Neural cell (in vitro differentiated cells): ENCODE results near the gene ELMO1. TPM values are rescaled to one million over a fixed set of nuclear protein-coding genes. Genes with fewer than 3 reads are reported as not detected.

Source experiments
- H2AFZ ChIP-seq: fragments of 200-600, 300-800 bp; sonication (generic), shearing (Covaris generic); 2 replicates; pipeline ENCODE4 v1.6.0; 2014; ENCODE audit warnings: low read depth, mild to moderate bottlenecking, antibody characterized with exemption, low read length, moderate library complexity
- H3F3A ChIP-seq: fragments of 200-600 bp; shearing (Covaris generic); 2 replicates; pipeline ENCODE4 v1.6.1; 2016; ENCODE audit warnings: mild to moderate bottlenecking, moderate library complexity, mixed read lengths, antibody characterized with exemption, low read length; ENCODE audit not compliant: insufficient read depth, poor library complexity, severe bottlenecking
- H3K27ac ChIP-seq: fragments of 200-600, 300-800 bp; sonication (generic), shearing (Covaris generic); 2 replicates; pipeline ENCODE4 v1.5.1; 2014; ENCODE audit warnings: mild to moderate bottlenecking, low read length, moderate library complexity
- H3K27me3 ChIP-seq: fragments of 300-800, 200-600 bp; sonication (generic), shearing (Covaris generic); 2 replicates; pipeline ENCODE4 v1.6.0; 2014; ENCODE audit warnings: mild to moderate bottlenecking, low read depth, low read length, moderate library complexity; ENCODE audit not compliant: insufficient read depth
- H3K36me3 ChIP-seq: fragments of 300-800, 200-600 bp; sonication (generic), shearing (Covaris generic); 2 replicates; pipeline ENCODE4 v1.5.1; 2014; ENCODE audit warnings: mild to moderate bottlenecking, antibody characterized with exemption, low read length, moderate library complexity; ENCODE audit not compliant: insufficient read depth
- H3K4me2 ChIP-seq: fragments of 300-800, 200-600 bp; sonication (generic), shearing (Covaris generic); 2 replicates; pipeline ENCODE4 v1.6.0; 2014; ENCODE audit warnings: mild to moderate bottlenecking, low read length
- H3K4me3 ChIP-seq: fragments of 300-800, 200-600 bp; sonication (generic), shearing (Covaris generic); 2 replicates; pipeline ENCODE4 v1.5.1; 2014; ENCODE audit warnings: mild to moderate bottlenecking, low read length, moderate library complexity
- H3K79me2 ChIP-seq: fragments of 200-600 bp; shearing (Covaris generic); replicated peaks from 2 replicates; pipeline ENCODE4 v1.6.0; 2014; ENCODE audit warnings: mild to moderate bottlenecking, low read length, moderate library complexity; ENCODE audit not compliant: insufficient read depth
- H3K9ac ChIP-seq: fragments of 300-800, 200-600 bp; sonication (generic), shearing (Covaris generic); 2 replicates; pipeline ENCODE4 v1.6.1; 2016; ENCODE audit warnings: mild to moderate bottlenecking, low read length, mixed read lengths
- H3K9me2 ChIP-seq: fragments of 200-600 bp; shearing (Covaris generic); 2 replicates; pipeline ENCODE4 v1.6.1; 2016; ENCODE audit warnings: mild to moderate bottlenecking, low read length, mixed read lengths; ENCODE audit not compliant: insufficient read depth
- H3K9me3 ChIP-seq: fragments of 200-600, 300-800 bp; sonication (generic), shearing (Covaris generic); 2 replicates; pipeline ENCODE4 v1.6.1; 2016; ENCODE audit warnings: mild to moderate bottlenecking, mixed run types, low read length, moderate library complexity, mixed read lengths
- H4K20me1 ChIP-seq: fragments of 200-600 bp; shearing (Covaris generic); 2 replicates; pipeline ENCODE4 v1.6.1; 2016; ENCODE audit warnings: mild to moderate bottlenecking, mixed run types; ENCODE audit not compliant: insufficient read depth
- EP300 ChIP-seq: fragments of 450-650 bp; conservative IDR thresholded peaks from 2 replicates; pipeline ENCODE4 v1.6.1; 2014; ENCODE audit warnings: antibody characterized with exemption, mild to moderate bottlenecking, moderate library complexity; ENCODE audit not compliant: poor library complexity, severe bottlenecking
- EZH2 ChIP-seq: fragments of 200-600, 300-800 bp; shearing (Covaris generic), sonication (generic); IDR thresholded peaks from 2 replicates; pipeline ENCODE4 v1.6.1; 2014; ENCODE audit warnings: antibody characterized with exemption, low read length, borderline replicate concordance, mild to moderate bottlenecking; ENCODE audit not compliant: insufficient read depth, poor library complexity, severe bottlenecking
- MXI1 ChIP-seq: fragments of 450-650 bp; conservative IDR thresholded peaks from 2 replicates; pipeline ENCODE4 v1.6.1; 2014; ENCODE audit warnings: antibody characterized with exemption, mild to moderate bottlenecking; ENCODE audit not compliant: poor library complexity, severe bottlenecking
- POLR2AphosphoS5 ChIP-seq: IDR thresholded peaks from 2 replicates; pipeline ENCODE4 v1.6.1; 2012
- RAD21 ChIP-seq: fragments of 450-650 bp; conservative IDR thresholded peaks from 2 replicates; pipeline ENCODE4 v1.6.1; 2014; ENCODE audit warnings: antibody characterized with exemption, mild to moderate bottlenecking, moderate library complexity
- SMC3 ChIP-seq: fragments of 450-650 bp; conservative IDR thresholded peaks from 2 replicates; pipeline ENCODE4 v1.6.1; 2014; ENCODE audit warnings: antibody characterized with exemption, mild to moderate bottlenecking, moderate library complexity; ENCODE audit not compliant: poor library complexity
- TAF1 ChIP-seq: IDR thresholded peaks from 2 replicates; pipeline ENCODE4 v1.6.1; 2012; ENCODE audit warnings: low read depth
- polyA plus RNA-seq: library from polyadenylated mRNA; depleted of rRNA; stranded (reverse); fragments of >200 nt; gene quantifications from 2 replicates; pipeline ENCODE4 v1.2.3, GENCODE V29; 2014
- TF ChIP-seq, protein P1 (sequence below): IDR thresholded peaks from 2 replicates; pipeline ENCODE4 v1.6.1; 2012; ENCODE audit warnings: borderline replicate concordance
- TF ChIP-seq, protein P2 (sequence below): fragments of 450-650 bp; IDR thresholded peaks from 2 replicates; pipeline ENCODE4 v1.5.1; 2014; ENCODE audit warnings: antibody characterized with exemption, mild to moderate bottlenecking, moderate library complexity; ENCODE audit not compliant: poor library complexity, severe bottlenecking

The ELMO1 gene
- polyA plus RNA-seq, 1 donor from 2014 or later: 12.2 TPM

DNA sequence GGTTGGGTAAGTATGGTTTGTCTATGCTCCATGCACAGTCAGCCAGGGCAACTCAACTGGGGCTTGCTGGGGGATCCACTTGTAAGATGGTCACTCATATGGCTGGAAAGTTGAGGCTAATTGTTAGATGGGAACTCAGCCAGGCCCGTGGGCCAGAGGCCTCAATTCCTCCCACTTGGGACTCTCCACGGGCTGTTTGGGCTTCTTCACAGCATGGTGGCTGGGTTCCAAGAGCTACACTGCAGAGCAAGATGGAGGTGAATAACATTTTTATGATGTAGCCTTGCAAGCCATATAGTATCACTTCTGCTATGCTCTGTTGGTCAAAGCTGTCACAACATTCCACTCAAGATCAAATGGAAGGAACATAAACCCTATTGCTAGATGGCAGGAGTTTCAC is 39.2 kb downstream of the ELMO1 start:
- no peak overlapping the region for H3K9ac ChIP-seq
- no peaks in the 10 kb centered on the region for H4K20me1 ChIP-seq
- no peaks in the 10 kb centered on the region for H3F3A ChIP-seq
- H3K9me3 ChIP-seq: no peaks in the 10 kb centered on the region
- H3K4me3 ChIP-seq: no peak overlapping the region
- H3K36me3 ChIP-seq: no peaks in the 10 kb centered on the region
- no peaks in the 10 kb centered on the region for H3K9me2 ChIP-seq
- H3K27me3 ChIP-seq: no peaks in the 10 kb centered on the region
- H3K4me2 ChIP-seq: no peak overlapping the region
- no peak for TF ChIP-seq EP300
- TF ChIP-seq MXI1: no peak
- TF ChIP-seq TAF1: no peak
- TF ChIP-seq, protein P1, sequence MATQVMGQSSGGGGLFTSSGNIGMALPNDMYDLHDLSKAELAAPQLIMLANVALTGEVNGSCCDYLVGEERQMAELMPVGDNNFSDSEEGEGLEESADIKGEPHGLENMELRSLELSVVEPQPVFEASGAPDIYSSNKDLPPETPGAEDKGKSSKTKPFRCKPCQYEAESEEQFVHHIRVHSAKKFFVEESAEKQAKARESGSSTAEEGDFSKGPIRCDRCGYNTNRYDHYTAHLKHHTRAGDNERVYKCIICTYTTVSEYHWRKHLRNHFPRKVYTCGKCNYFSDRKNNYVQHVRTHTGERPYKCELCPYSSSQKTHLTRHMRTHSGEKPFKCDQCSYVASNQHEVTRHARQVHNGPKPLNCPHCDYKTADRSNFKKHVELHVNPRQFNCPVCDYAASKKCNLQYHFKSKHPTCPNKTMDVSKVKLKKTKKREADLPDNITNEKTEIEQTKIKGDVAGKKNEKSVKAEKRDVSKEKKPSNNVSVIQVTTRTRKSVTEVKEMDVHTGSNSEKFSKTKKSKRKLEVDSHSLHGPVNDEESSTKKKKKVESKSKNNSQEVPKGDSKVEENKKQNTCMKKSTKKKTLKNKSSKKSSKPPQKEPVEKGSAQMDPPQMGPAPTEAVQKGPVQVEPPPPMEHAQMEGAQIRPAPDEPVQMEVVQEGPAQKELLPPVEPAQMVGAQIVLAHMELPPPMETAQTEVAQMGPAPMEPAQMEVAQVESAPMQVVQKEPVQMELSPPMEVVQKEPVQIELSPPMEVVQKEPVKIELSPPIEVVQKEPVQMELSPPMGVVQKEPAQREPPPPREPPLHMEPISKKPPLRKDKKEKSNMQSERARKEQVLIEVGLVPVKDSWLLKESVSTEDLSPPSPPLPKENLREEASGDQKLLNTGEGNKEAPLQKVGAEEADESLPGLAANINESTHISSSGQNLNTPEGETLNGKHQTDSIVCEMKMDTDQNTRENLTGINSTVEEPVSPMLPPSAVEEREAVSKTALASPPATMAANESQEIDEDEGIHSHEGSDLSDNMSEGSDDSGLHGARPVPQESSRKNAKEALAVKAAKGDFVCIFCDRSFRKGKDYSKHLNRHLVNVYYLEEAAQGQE: no peak
- TF ChIP-seq EZH2: no peak
- TF ChIP-seq SMC3: no peak
- TF ChIP-seq POLR2AphosphoS5: no peak
- TF ChIP-seq, protein P2, sequence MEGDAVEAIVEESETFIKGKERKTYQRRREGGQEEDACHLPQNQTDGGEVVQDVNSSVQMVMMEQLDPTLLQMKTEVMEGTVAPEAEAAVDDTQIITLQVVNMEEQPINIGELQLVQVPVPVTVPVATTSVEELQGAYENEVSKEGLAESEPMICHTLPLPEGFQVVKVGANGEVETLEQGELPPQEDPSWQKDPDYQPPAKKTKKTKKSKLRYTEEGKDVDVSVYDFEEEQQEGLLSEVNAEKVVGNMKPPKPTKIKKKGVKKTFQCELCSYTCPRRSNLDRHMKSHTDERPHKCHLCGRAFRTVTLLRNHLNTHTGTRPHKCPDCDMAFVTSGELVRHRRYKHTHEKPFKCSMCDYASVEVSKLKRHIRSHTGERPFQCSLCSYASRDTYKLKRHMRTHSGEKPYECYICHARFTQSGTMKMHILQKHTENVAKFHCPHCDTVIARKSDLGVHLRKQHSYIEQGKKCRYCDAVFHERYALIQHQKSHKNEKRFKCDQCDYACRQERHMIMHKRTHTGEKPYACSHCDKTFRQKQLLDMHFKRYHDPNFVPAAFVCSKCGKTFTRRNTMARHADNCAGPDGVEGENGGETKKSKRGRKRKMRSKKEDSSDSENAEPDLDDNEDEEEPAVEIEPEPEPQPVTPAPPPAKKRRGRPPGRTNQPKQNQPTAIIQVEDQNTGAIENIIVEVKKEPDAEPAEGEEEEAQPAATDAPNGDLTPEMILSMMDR: no peak
- no peak for TF ChIP-seq RAD21
- no peaks in the 10 kb centered on the region for H3K79me2 ChIP-seq
- H2AFZ ChIP-seq: no peak overlapping the region
- no peak overlapping the region for H3K27ac ChIP-seq

DNA sequence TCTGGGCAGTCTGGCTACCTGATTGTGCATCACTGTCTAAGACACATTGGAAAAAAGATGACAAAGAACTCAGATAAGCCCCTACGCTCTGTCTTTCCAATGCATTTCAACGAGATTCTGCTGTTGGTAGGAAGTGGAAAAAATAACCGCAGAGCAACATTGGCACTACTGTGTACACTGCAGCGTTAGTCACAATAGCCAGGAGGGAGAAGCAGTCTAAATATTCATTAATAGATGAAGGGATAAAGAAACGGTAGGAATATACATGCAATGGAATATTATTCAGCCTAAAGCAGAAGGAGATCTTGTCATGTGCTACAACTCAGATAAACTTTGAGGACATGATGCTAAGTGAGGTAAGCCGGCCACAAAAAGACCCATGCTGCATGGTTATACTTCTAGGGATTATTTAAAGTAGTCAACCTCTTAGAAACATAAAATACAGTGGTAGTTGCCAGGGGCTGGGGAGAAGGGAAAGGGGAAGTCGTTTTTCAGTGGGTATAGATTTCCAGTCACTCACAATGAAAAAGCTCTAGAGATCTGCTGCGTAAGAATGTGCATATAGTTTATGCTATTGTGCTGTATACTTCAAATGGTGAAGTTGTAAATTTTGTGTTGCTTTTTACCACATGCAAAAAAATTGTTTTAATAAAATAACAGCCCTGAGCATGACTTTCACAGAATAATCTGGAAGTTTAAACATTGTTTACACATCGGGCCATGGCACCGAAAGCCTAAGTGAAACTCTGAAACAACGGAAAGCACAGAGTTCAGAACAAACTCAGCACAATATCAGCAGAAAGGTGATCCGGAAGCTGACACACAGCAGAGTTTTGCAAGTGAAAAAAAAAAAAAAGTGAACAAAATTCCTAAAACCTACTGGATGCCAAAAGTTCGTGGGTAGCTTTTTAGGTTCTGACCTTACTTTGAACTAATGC is 40.1 kb downstream of the ELMO1 start:
- H3K9ac ChIP-seq: no peak overlapping the region
- H4K20me1 ChIP-seq: no peaks in the 10 kb centered on the region
- H2AFZ ChIP-seq: no peak overlapping the region
- H3F3A ChIP-seq: no peaks in the 10 kb centered on the region
- no peaks in the 10 kb centered on the region for H3K36me3 ChIP-seq
- H3K9me3 ChIP-seq: no peaks in the 10 kb centered on the region
- no peaks in the 10 kb centered on the region for H3K9me2 ChIP-seq
- H3K4me3 ChIP-seq: no peak overlapping the region
- no peak overlapping the region for H3K27ac ChIP-seq
- TF ChIP-seq POLR2AphosphoS5 (no peak), RAD21 (no peak), MXI1 (no peak), EZH2 (no peak), SMC3 (no peak), TAF1 (no peak), EP300 (no peak)
- TF ChIP-seq, protein P1: no peak
- TF ChIP-seq, protein P2: no peak
- H3K27me3 ChIP-seq: no peaks in the 10 kb centered on the region
- H3K4me2 ChIP-seq: no peak overlapping the region
- H3K79me2 ChIP-seq: no peaks in the 10 kb centered on the region
